ENCODE results near the gene FAM200C.

The FAM200C gene

GRCh38 chr5:160419458-160420330 is 19.8 kb upstream of the FAM200C start:
- DNase-seq (ENCODE audit: low read depth in 3 of 3), result no peak

GRCh38 chr5:160418561-160419457 is 19.0 kb upstream of the FAM200C start, which contains the start of gene SLU7:
SLU7 (minus strand) TSS chr5:160419081; CDS start chr5:160415294, 3,787 bp downstream.
- DNase-seq (ENCODE audit: low read depth in 3 of 3), result peak; percentile 84 to 89 (median 87)

GRCh38 chr5:160398806-160399205 is 1.0 kb downstream of the FAM200C start:
- no peak for DNase-seq (ENCODE audit: low read depth in 3 of 3)

GRCh38 chr5:160397492-160397891 is 2.4 kb downstream of the FAM200C start:
- DNase-seq (ENCODE audit: low read depth in 3 of 3), result no peak

GRCh38 chr5:160395111-160395510 is 4.7 kb downstream of the FAM200C start:
- DNase-seq (ENCODE audit: low read depth in 3 of 3), result no peak

GRCh38 chr5:160390787-160391696 is 8.8 kb downstream of the FAM200C start:
- no peak for DNase-seq (ENCODE audit: low read depth in 3 of 3)

- DNase-seq (ENCODE audit: low read depth in 3 of 3), result no peak
These were observed 12.4 kb downstream of the FAM200C start for GRCh38 chr5:160387445-160387844.

- no peak for DNase-seq (ENCODE audit: low read depth in 3 of 3)
These were observed 14.4 kb downstream of the FAM200C start for GRCh38 chr5:160385496-160385895.

- no peak for DNase-seq (ENCODE audit: low read depth in 3 of 3)
These were observed 15.2 kb downstream of the FAM200C start for GRCh38 chr5:160384681-160385080.

- DNase-seq (ENCODE audit: low read depth in 3 of 3), result no peak
These were observed 17.5 kb downstream of the FAM200C start for GRCh38 chr5:160382346-160382745.

GRCh38 chr5:160380041-160380440 is 19.8 kb downstream of the FAM200C start:
- DNase-seq (ENCODE audit: low read depth in 3 of 3), result no peak

- DNase-seq (ENCODE audit: low read depth in 3 of 3), result no peak
These were observed 20.3 kb downstream of the FAM200C start for GRCh38 chr5:160379511-160379910.

GRCh38 chr5:160378330-160378729 is 21.5 kb downstream of the FAM200C start:
- no peak for DNase-seq (ENCODE audit: low read depth in 3 of 3)

- DNase-seq (ENCODE audit: low read depth in 3 of 3), result no peak
These were observed 22.2 kb downstream of the FAM200C start for GRCh38 chr5:160377651-160378050.

GRCh38 chr5:160376416-160376815 is 23.4 kb downstream of the FAM200C start:
- DNase-seq (ENCODE audit: low read depth in 3 of 3), result no peak

GRCh38 chr5:160375701-160376100 is 24.2 kb downstream of the FAM200C start:
- no peak for DNase-seq (ENCODE audit: low read depth in 3 of 3)

GRCh38 chr5:160375166-160375565 is 24.7 kb downstream of the FAM200C start:
- no peak for DNase-seq (ENCODE audit: low read depth in 3 of 3)

- no peak for DNase-seq (ENCODE audit: low read depth in 3 of 3)
These were observed 28.6 kb downstream of the FAM200C start for GRCh38 chr5:160371294-160371693.

GRCh38 chr5:160370713-160371034 is 29.2 kb downstream of the FAM200C start:
- no peak for DNase-seq (ENCODE audit: low read depth in 3 of 3)

GRCh38 chr5:160369990-160370712 is 29.7 kb downstream of the FAM200C start, which contains the start of gene C1QTNF2:
C1QTNF2 (minus strand) TSS chr5:160370626; CDS start chr5:160355011, 15,615 bp downstream.
- DNase-seq (ENCODE audit: low read depth in 3 of 3), result no peak

- DNase-seq (ENCODE audit: low read depth in 3 of 3), result no peak
These were observed 32.0 kb downstream of the FAM200C start for GRCh38 chr5:160367885-160368284.
